LoVo (cell line): ENCODE results near the gene COL5A2.

ENCODE experiments used
- DNase-seq: peaks from one replicate; pipeline ENCODE4 v3.0.0-alpha.2; 2016; ENCODE audit warnings: low spot score

COL5A2 gene

GRCh38 chr2:189179570-189179950 is at the start of gene COL5A2:
COL5A2 (minus strand) TSS chr2:189179761; CDS start chr2:189179604, 157 bp downstream.
- no peak for DNase-seq

GRCh38 chr2:189226017-189226416 is 46.5 kb upstream of the COL5A2 start:
- no peak for DNase-seq

GRCh38 chr2:189225032-189225431 is 45.5 kb upstream of the COL5A2 start:
- no peak for DNase-seq

GRCh38 chr2:189222468-189223105 is 43.0 kb upstream of the COL5A2 start:
- peak; percentile 30 for DNase-seq

GRCh38 chr2:189221811-189222467 is 42.4 kb upstream of the COL5A2 start:
- DNase-seq: peak; percentile 30

GRCh38 chr2:189218236-189218635 is 38.7 kb upstream of the COL5A2 start:
- no peak for DNase-seq

- DNase-seq: no peak
These were observed 38.0 kb upstream of the COL5A2 start for GRCh38 chr2:189217541-189217940.

- no peak for DNase-seq
These were observed 37.5 kb upstream of the COL5A2 start for GRCh38 chr2:189217051-189217450.

GRCh38 chr2:189214484-189214883 is 34.9 kb upstream of the COL5A2 start:
- no peak for DNase-seq

- DNase-seq: no peak
These were observed 33.7 kb upstream of the COL5A2 start for GRCh38 chr2:189213250-189213649.

- no peak for DNase-seq
These were observed 30.9 kb upstream of the COL5A2 start for GRCh38 chr2:189210250-189211087.

- DNase-seq: no peak
These were observed 28.7 kb upstream of the COL5A2 start for GRCh38 chr2:189208254-189208653.

GRCh38 chr2:189204322-189204941 is 24.9 kb upstream of the COL5A2 start:
- DNase-seq: no peak

- peak; percentile 32 for DNase-seq
These were observed 23.7 kb upstream of the COL5A2 start for GRCh38 chr2:189203177-189203799.

GRCh38 chr2:189199797-189200196 is 20.2 kb upstream of the COL5A2 start:
- no peak for DNase-seq

GRCh38 chr2:189192766-189193165 is 13.2 kb upstream of the COL5A2 start:
- DNase-seq: no peak

GRCh38 chr2:189191766-189192165 is 12.2 kb upstream of the COL5A2 start:
- no peak for DNase-seq

GRCh38 chr2:189190685-189191084 is 11.1 kb upstream of the COL5A2 start:
- DNase-seq: no peak

- DNase-seq: no peak
These were observed 8.7 kb upstream of the COL5A2 start for GRCh38 chr2:189188115-189188805.

- no peak for DNase-seq
These were observed 3.6 kb upstream of the COL5A2 start for GRCh38 chr2:189183170-189183569.

- no peak for DNase-seq
These were observed 2.1 kb upstream of the COL5A2 start for GRCh38 chr2:189181706-189182105.
